Liver (tissue), 3 donors: ENCODE results near the gene PLXNB2.

Experiments used
- CTCF ChIP-seq: fragments of 150-350 bp; IDR thresholded peaks from 2 replicates; pipeline ENCODE4 v1.5.1; 2017; ENCODE audit warnings: improper control_type of control experiment, low read depth, low read length; ENCODE audit not compliant: missing input control
- EGR1 ChIP-seq, 2 donors: IDR thresholded peaks; 2 replicates each; pipeline ENCODE4 v1.6.1; 2016 to 2018; ENCODE audit warnings: antibody characterized with exemption in 2 of 2, low read depth in 2 of 2
- FOXA1 ChIP-seq: IDR thresholded peaks from 2 replicates; pipeline ENCODE4 v1.6.1; 2016; ENCODE audit warnings: antibody characterized with exemption
- GABPA ChIP-seq, 2 donors: IDR thresholded peaks in 1 of 2; conservative IDR thresholded peaks in 1 of 2; 2 replicates each; pipeline ENCODE4 v1.6.1; 2016; ENCODE audit warnings: antibody characterized with exemption in 2 of 2, mild to moderate bottlenecking in 1 of 2, moderate library complexity in 1 of 2
- HNF4G ChIP-seq: IDR thresholded peaks from 2 replicates; pipeline ENCODE4 v1.6.1; 2016; ENCODE audit warnings: antibody characterized with exemption
- JUND ChIP-seq, 2 donors: IDR thresholded peaks; 2 replicates each; pipeline ENCODE4 v1.6.1; 2016; ENCODE audit warnings: antibody characterized with exemption in 2 of 2
- MAX ChIP-seq: IDR thresholded peaks from 2 replicates; pipeline ENCODE4 v1.6.1; 2016; ENCODE audit warnings: antibody characterized with exemption
- RAD21 ChIP-seq, 2 donors: IDR thresholded peaks; 2 replicates each; pipeline ENCODE4 v1.6.1; 2016; ENCODE audit warnings: antibody characterized with exemption in 2 of 2, mild to moderate bottlenecking in 2 of 2
- REST ChIP-seq: IDR thresholded peaks from 2 replicates; pipeline ENCODE4 v1.6.1; 2016; ENCODE audit warnings: antibody characterized with exemption, mild to moderate bottlenecking
- RXRA ChIP-seq, 2 donors: IDR thresholded peaks; 2 replicates each; pipeline ENCODE4 v1.6.1; 2017 to 2018; ENCODE audit warnings: antibody characterized with exemption in 2 of 2, mild to moderate bottlenecking in 1 of 2
- SP1 ChIP-seq: IDR thresholded peaks from 2 replicates; pipeline ENCODE4 v1.6.1; 2018; ENCODE audit warnings: antibody characterized with exemption, mild to moderate bottlenecking
- TAF1 ChIP-seq: conservative IDR thresholded peaks from 2 replicates; pipeline ENCODE4 v1.6.1; 2016; ENCODE audit warnings: antibody characterized with exemption, mild to moderate bottlenecking
- YY1 ChIP-seq: IDR thresholded peaks from 2 replicates; pipeline ENCODE4 v1.6.1; 2016; ENCODE audit warnings: antibody characterized with exemption, mild to moderate bottlenecking
- donor health status: healthy.
- donor health status: healthy.

GRCh38 chr22:50325444-50326224 is 18.2 kb upstream of the PLXNB2 start:
- TF ChIP-seq CTCF (no peak), RXRA (IDR thresholded peaks at IDR 0.05) (no peak), SP1 (no peak), YY1 (no peak), JUND (IDR thresholded peaks at IDR 0.05) (no peak), TAF1 (no peak), HNF4G (no peak), RAD21 (IDR thresholded peaks at IDR 0.05) (no peak), GABPA (IDR thresholded peaks at IDR 0.05 in 1 of 2, conservative IDR thresholded peaks at IDR 0.05 in 1 of 2) (no peak), MAX (no peak), REST (no peak), EGR1 (IDR thresholded peaks at IDR 0.05; ENCODE audit: low read depth in 2 of 2) (no peak), FOXA1 (no peak)
